ENCODE data around the gene FGR. TPM values are rescaled to one million over a fixed set of nuclear protein-coding genes. Genes with fewer than 3 reads are reported as not detected.

The FGR gene
- total and polyA plus RNA-seq, 7 experiments from 2014 or later: 0.15 to 246 (median 1.5) TPM

- H3K4me1 ChIP-seq (ENCODE audit: control insufficient read depth in 2 of 2, insufficient read depth in 2 of 2, low read length in 2 of 2): peaks cover 5 to 16% of the 10 kb centered on the region in 2 donors
- no peak overlapping the region for H3K27ac ChIP-seq (ENCODE audit: low read depth, low read length)
- ChIA-PET CTCF (interaction anchor here (0.8 to 0.9 kb wide), 2 partner anchors 40 to 99 kb away, joined by 3 read pairs; no protein-coding TSS in a partner anchor), POLR2A (no interaction called here)
- no peak for ATAC-seq
- H3K9me3 ChIP-seq (ENCODE audit: control insufficient read depth in 2 of 3, low read length in 3 of 3): no peaks in the 10 kb centered on the region
- H3K27me3 ChIP-seq (ENCODE audit: control insufficient read depth in 2 of 2, insufficient read depth in 2 of 2, low read length in 2 of 2): no peaks in the 10 kb centered on the region
- Mint-ChIP-seq H3K4me3 (no peak overlapping the region), H3K36me3 (peaks cover 0 to 1% (median 0%) of the 10 kb centered on the region in 5 donors), H3K4me1 (peaks cover 24 to 57% (median 43%) of the 10 kb centered on the region in 7 donors), H3K27ac (no peak overlapping the region), H3K27me3 (no peaks in the 10 kb centered on the region), H3K9me3 (no peaks in the 10 kb centered on the region)
- H3K4me3 ChIP-seq (ENCODE audit: low read length): no peak overlapping the region
- no peak for DNase-seq
- H3K36me3 ChIP-seq (ENCODE audit: control insufficient read depth in 2 of 3, insufficient read depth in 3 of 3, low read length in 3 of 3): peaks cover 0 to 4% (median 0%) of the 10 kb centered on the region in 3 experiments
- intact Hi-C loops (cut with micrococcal nuclease): no loop called here
Measured at GRCh38 chr1:27563341-27563590, 71.7 kb downstream of the FGR start.

- no peak for ATAC-seq
- Mint-ChIP-seq H3K4me1 (peaks cover 24 to 53% (median 39%) of the 10 kb centered on the region in 7 donors), H3K36me3 (peaks cover 0 to 2% (median 0%) of the 10 kb centered on the region in 5 donors), H3K27ac (peak overlapping the region in 2 of 9 donors; percentile 45 to 59), H3K4me3 (no peak overlapping the region), H3K27me3 (no peaks in the 10 kb centered on the region), H3K9me3 (no peaks in the 10 kb centered on the region)
- POLR2A ChIA-PET: no interaction called here
- CTCF ChIA-PET: interaction anchor here (0.9 to 1.1 kb wide), 3 partner anchors 21 to 460 kb away, joined by 3 read pairs; no protein-coding TSS in a partner anchor
- no peak for DNase-seq
- peaks cover 0 to 11% of the 10 kb centered on the region in 2 donors for H3K4me1 ChIP-seq (ENCODE audit: control insufficient read depth in 2 of 2, insufficient read depth in 2 of 2, low read length in 2 of 2)
- no peaks in the 10 kb centered on the region for H3K9me3 ChIP-seq (ENCODE audit: control insufficient read depth in 2 of 3, low read length in 3 of 3)
- intact Hi-C loops (cut with micrococcal nuclease): no loop called here
- H3K27ac ChIP-seq (ENCODE audit: low read depth, low read length): no peak overlapping the region
- H3K36me3 ChIP-seq (ENCODE audit: control insufficient read depth in 2 of 3, insufficient read depth in 3 of 3, low read length in 3 of 3): peaks cover 0 to 7% (median 0%) of the 10 kb centered on the region in 3 experiments
- no peak overlapping the region for H3K4me3 ChIP-seq (ENCODE audit: low read length)
- H3K27me3 ChIP-seq (ENCODE audit: control insufficient read depth in 2 of 2, insufficient read depth in 2 of 2, low read length in 2 of 2): no peaks in the 10 kb centered on the region
Measured at GRCh38 chr1:27562534-27563340, 72.2 kb downstream of the FGR start.

Other genes starting within 250 kb of the FGR start
- under 1 TPM in 3 of 5 experiments, not detected in 2; 0.24 to 0.93 (median 0.45) TPM for gene GPR3, start 242.6 kb downstream of the FGR start, total RNA-seq
- gene GPR3, start 242.6 kb downstream of the FGR start, polyA plus RNA-seq: under 1 TPM; 0.09 to 0.13 TPM
- 100 to 1,000 TPM; 136 to 177 (median 145) TPM for gene WASF2, start 145.0 kb downstream of the FGR start, total RNA-seq
- 10 to 100 TPM; 78.4 to 85.0 TPM for gene WASF2, start 145.0 kb downstream of the FGR start, polyA plus RNA-seq
- 10 to 100 TPM; 18.4 to 38.8 (median 21.3) TPM for gene AHDC1, start 31.0 kb downstream of the FGR start, total RNA-seq
- 1 to 10 TPM in 1 of 2 donors, under 1 TPM in 1; 0.90 to 2.0 TPM for gene AHDC1, start 31.0 kb downstream of the FGR start, polyA plus RNA-seq
- 100 to 1,000 TPM in 1 of 5 experiments, 10 to 100 TPM in 4; 24.7 to 266 (median 33.2) TPM for gene IFI6, start 37.0 kb upstream of the FGR start, total RNA-seq
- 100 to 1,000 TPM; 166 to 186 TPM for gene IFI6, start 37.0 kb upstream of the FGR start, polyA plus RNA-seq
- 10 to 100 TPM; 15.2 to 25.2 (median 22.2) TPM for gene FAM76A, start 90.8 kb upstream of the FGR start, total RNA-seq
- gene FAM76A, start 90.8 kb upstream of the FGR start, polyA plus RNA-seq: 10 to 100 TPM in 1 of 2 donors, 1 to 10 TPM in 1; 9.0 to 10.2 TPM
- 10 to 100 TPM; 23.9 to 38.7 (median 28.9) TPM for gene STX12, start 138.0 kb upstream of the FGR start, total RNA-seq
- gene STX12, start 138.0 kb upstream of the FGR start, polyA plus RNA-seq: 10 to 100 TPM in 1 of 2 donors, 1 to 10 TPM in 1; 9.3 to 11.2 TPM
- 10 to 100 TPM; 17.5 to 60.2 (median 39.5) TPM for gene PPP1R8, start 195.6 kb upstream of the FGR start, total RNA-seq
- 10 to 100 TPM; 37.4 to 45.8 TPM for gene PPP1R8, start 195.6 kb upstream of the FGR start, polyA plus RNA-seq
- gene THEMIS2, start 237.4 kb upstream of the FGR start, total RNA-seq: 100 to 1,000 TPM in 1 of 5 experiments, 10 to 100 TPM in 4; 48.8 to 234 (median 72.3) TPM
- gene THEMIS2, start 237.4 kb upstream of the FGR start, polyA plus RNA-seq: 10 to 100 TPM; 24.8 to 97.1 TPM

Data from naive thymus-derived CD4-positive, alpha-beta T cell (primary cell).